Neural cell (in vitro differentiated cells): ENCODE results near the gene SLC9A1.
"Not testable (repeated sequence)": the region's sequence is repeated elsewhere in the genome, so short reads cannot be mapped to it uniquely, and the experiment has no call there.

Source experiments
- EP300 ChIP-seq: fragments of 450-650 bp; conservative IDR thresholded peaks from 2 replicates; pipeline ENCODE4 v1.6.1; 2014; ENCODE audit warnings: antibody characterized with exemption, mild to moderate bottlenecking, moderate library complexity; ENCODE audit not compliant: poor library complexity, severe bottlenecking
- EZH2 ChIP-seq: fragments of 200-600, 300-800 bp; shearing (Covaris generic), sonication (generic); IDR thresholded peaks from 2 replicates; pipeline ENCODE4 v1.6.1; 2014; ENCODE audit warnings: antibody characterized with exemption, low read length, borderline replicate concordance, mild to moderate bottlenecking; ENCODE audit not compliant: insufficient read depth, poor library complexity, severe bottlenecking
- POLR2AphosphoS5 ChIP-seq: IDR thresholded peaks from 2 replicates; pipeline ENCODE4 v1.6.1; 2012
- TAF1 ChIP-seq: IDR thresholded peaks from 2 replicates; pipeline ENCODE4 v1.6.1; 2012; ENCODE audit warnings: low read depth
- TF ChIP-seq, protein P1 (sequence below): fragments of 450-650 bp; IDR thresholded peaks from 2 replicates; pipeline ENCODE4 v1.5.1; 2014; ENCODE audit warnings: antibody characterized with exemption, mild to moderate bottlenecking, moderate library complexity; ENCODE audit not compliant: poor library complexity, severe bottlenecking

DNA sequence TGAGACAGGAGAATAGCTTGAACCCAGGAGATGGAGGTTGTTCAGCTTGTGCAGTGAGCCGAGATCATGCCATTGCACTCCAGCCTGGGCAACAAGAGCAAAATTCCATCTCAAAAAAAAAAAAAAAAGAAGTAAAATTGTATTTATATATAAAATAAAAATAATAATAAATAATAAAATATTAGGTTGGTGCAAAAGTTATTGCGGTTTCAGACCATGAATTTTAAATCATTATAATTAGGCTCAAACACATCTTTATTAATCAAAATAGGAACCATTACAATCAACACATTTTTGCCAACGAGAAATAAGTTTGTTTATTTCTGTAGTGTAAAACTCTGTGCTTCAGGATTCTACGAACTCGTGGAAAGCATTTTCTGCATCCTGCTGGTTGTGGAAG, 18.1 kb upstream of the SLC9A1 start:
- TF ChIP-seq, protein P1, sequence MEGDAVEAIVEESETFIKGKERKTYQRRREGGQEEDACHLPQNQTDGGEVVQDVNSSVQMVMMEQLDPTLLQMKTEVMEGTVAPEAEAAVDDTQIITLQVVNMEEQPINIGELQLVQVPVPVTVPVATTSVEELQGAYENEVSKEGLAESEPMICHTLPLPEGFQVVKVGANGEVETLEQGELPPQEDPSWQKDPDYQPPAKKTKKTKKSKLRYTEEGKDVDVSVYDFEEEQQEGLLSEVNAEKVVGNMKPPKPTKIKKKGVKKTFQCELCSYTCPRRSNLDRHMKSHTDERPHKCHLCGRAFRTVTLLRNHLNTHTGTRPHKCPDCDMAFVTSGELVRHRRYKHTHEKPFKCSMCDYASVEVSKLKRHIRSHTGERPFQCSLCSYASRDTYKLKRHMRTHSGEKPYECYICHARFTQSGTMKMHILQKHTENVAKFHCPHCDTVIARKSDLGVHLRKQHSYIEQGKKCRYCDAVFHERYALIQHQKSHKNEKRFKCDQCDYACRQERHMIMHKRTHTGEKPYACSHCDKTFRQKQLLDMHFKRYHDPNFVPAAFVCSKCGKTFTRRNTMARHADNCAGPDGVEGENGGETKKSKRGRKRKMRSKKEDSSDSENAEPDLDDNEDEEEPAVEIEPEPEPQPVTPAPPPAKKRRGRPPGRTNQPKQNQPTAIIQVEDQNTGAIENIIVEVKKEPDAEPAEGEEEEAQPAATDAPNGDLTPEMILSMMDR, result not testable (repeated sequence)
- not testable (repeated sequence) for TF ChIP-seq TAF1, EP300, EZH2, POLR2AphosphoS5
